Endodermal cell (in vitro differentiated cells): ENCODE data around the gene DPYSL3. TPM values are rescaled to one million over a fixed set of nuclear protein-coding genes. Genes with fewer than 3 reads are reported as not detected.

Experiments used
- DNase-seq: peaks from one replicate; pipeline ENCODE4 v3.0.0-alpha.2; 2017
- H3K27ac ChIP-seq: 2 replicates; pipeline ENCODE4 v1.5.1; 2013; ENCODE audit warnings: mild to moderate bottlenecking, low read depth, low read length, moderate library complexity
- H3K27me3 ChIP-seq: 2 replicates; pipeline ENCODE4 v1.6.1; 2013; ENCODE audit warnings: mild to moderate bottlenecking, low read length, moderate library complexity; ENCODE audit not compliant: insufficient read depth, control insufficient read depth, poor library complexity, severe bottlenecking
- H3K36me3 ChIP-seq: 2 replicates; pipeline ENCODE4 v1.7.0; 2013; ENCODE audit warnings: mild to moderate bottlenecking, low read length, moderate library complexity; ENCODE audit not compliant: control insufficient read depth, insufficient read depth
- H3K4me1 ChIP-seq: one replicate; pipeline ENCODE4 v1.7.0; 2013; ENCODE audit warnings: low read length; ENCODE audit not compliant: control insufficient read depth, insufficient read depth
- H3K4me3 ChIP-seq: 2 replicates; pipeline ENCODE4 v1.5.1; 2013; ENCODE audit warnings: mild to moderate bottlenecking, low read length, moderate library complexity
- H3K9ac ChIP-seq: 2 replicates; pipeline ENCODE4 v1.6.1; 2013; ENCODE audit warnings: mild to moderate bottlenecking, low read length, moderate library complexity; ENCODE audit not compliant: poor library complexity, severe bottlenecking; ENCODE audit errors: extremely low read depth
- H3K9me3 ChIP-seq: 2 replicates; pipeline ENCODE4 v1.6.1; 2013; ENCODE audit warnings: mild to moderate bottlenecking, low read length, moderate library complexity; ENCODE audit not compliant: control insufficient read depth
- H3K27ac Mint-ChIP-seq: 2 replicates; pipeline ENCODE4 v1.8.0; 2020; ENCODE audit warnings: mixed read lengths
- H3K27me3 Mint-ChIP-seq: 2 replicates; pipeline ENCODE4 v1.8.0; 2021; ENCODE audit warnings: mild to moderate bottlenecking, mixed read lengths; ENCODE audit not compliant: insufficient read depth
- H3K36me3 Mint-ChIP-seq: 2 replicates; pipeline ENCODE4 v1.8.0; 2020; ENCODE audit warnings: low read depth, mixed read lengths
- H3K4me1 Mint-ChIP-seq: 2 replicates; pipeline ENCODE4 v1.8.0; 2020; ENCODE audit warnings: mixed read lengths
- H3K4me3 Mint-ChIP-seq: 2 replicates; pipeline ENCODE4 v1.8.0; 2020; ENCODE audit warnings: mild to moderate bottlenecking, moderate library complexity, mixed read lengths
- H3K9me3 Mint-ChIP-seq: 2 replicates; pipeline ENCODE4 v1.8.0; 2020; ENCODE audit warnings: mild to moderate bottlenecking, mixed read lengths
- WGBS, 2 experiments: methylation state at CpG; one replicate each; pipeline versions ENCODE4 v1.1.5 to v1.1.7; 2013; ENCODE audit warnings: missing lambda C conversion rate in 2 of 2, mixed read lengths in 1 of 2; ENCODE audit not compliant: insufficient coverage in 1 of 2, insufficient read length in 1 of 2; 5-methylcytosine and 5-hydroxymethylcytosine counted together
- total RNA-seq, 2 donors: library from RNA; stranded (reverse); fragmentation: NEBNext Ultra II Directional in 1 of 2; extraction: Animal tissue kit (Norgen Biotek cat#: 25700) in 1 of 2; gene quantifications; 2 replicates in 1 of 2; 3 replicates in 1 of 2; pipeline ENCODE4 v1.2.1, GENCODE V29; 2021
- TF ChIP-seq, protein P1 (sequence below): fragments of 200-600 bp; sonication (generic); conservative IDR thresholded peaks from 2 replicates; pipeline ENCODE4 v1.5.0; 2021; ENCODE audit warnings: antibody characterized with exemption, mild to moderate bottlenecking

Gene DPYSL3
- total RNA-seq, 2 donors from 2014 or later = 76.3 to 98.6 TPM

GRCh38 chr5:147512659-147513379 lies 3.0 kb upstream of the DPYSL3 start:
- H3K4me3 ChIP-seq = no peak overlapping the region
- peaks cover 40% of the 10 kb centered on the region for H3K27me3 ChIP-seq
- H3K4me1 ChIP-seq = no peaks in the 10 kb centered on the region
- Mint-ChIP-seq H3K27ac (no peak overlapping the region), H3K4me3 (no peak overlapping the region), H3K4me1 (peaks cover 3% of the 10 kb centered on the region), H3K27me3 (peaks cover 42% of the 10 kb centered on the region), H3K36me3 (no peaks in the 10 kb centered on the region), H3K9me3 (no peaks in the 10 kb centered on the region)
- DNase-seq = no peak
- no peak overlapping the region for H3K9ac ChIP-seq
- no peaks in the 10 kb centered on the region for H3K36me3 ChIP-seq
- no peak overlapping the region for H3K27ac ChIP-seq
- 90 to 92% methylated on average over 3 of the region's 3 CpGs for WGBS, 2 experiments
- no peaks in the 10 kb centered on the region for H3K9me3 ChIP-seq
- TF ChIP-seq, protein P1, sequence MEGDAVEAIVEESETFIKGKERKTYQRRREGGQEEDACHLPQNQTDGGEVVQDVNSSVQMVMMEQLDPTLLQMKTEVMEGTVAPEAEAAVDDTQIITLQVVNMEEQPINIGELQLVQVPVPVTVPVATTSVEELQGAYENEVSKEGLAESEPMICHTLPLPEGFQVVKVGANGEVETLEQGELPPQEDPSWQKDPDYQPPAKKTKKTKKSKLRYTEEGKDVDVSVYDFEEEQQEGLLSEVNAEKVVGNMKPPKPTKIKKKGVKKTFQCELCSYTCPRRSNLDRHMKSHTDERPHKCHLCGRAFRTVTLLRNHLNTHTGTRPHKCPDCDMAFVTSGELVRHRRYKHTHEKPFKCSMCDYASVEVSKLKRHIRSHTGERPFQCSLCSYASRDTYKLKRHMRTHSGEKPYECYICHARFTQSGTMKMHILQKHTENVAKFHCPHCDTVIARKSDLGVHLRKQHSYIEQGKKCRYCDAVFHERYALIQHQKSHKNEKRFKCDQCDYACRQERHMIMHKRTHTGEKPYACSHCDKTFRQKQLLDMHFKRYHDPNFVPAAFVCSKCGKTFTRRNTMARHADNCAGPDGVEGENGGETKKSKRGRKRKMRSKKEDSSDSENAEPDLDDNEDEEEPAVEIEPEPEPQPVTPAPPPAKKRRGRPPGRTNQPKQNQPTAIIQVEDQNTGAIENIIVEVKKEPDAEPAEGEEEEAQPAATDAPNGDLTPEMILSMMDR = no peak

- Histone ChIP-seq H3K4me1 (no peaks in the 10 kb centered on the region), H3K27me3 (peaks cover 40% of the 10 kb centered on the region), H3K36me3 (no peaks in the 10 kb centered on the region), H3K4me3 (no peak overlapping the region), H3K27ac (no peak overlapping the region), H3K9ac (no peak overlapping the region), H3K9me3 (no peaks in the 10 kb centered on the region)
- Mint-ChIP-seq H3K27ac (no peak overlapping the region), H3K4me1 (peaks cover 3% of the 10 kb centered on the region), H3K4me3 (no peak overlapping the region), H3K9me3 (no peaks in the 10 kb centered on the region), H3K36me3 (no peaks in the 10 kb centered on the region), H3K27me3 (peaks cover 46% of the 10 kb centered on the region)
- TF ChIP-seq, protein P1 = no peak
- no peak for DNase-seq
- WGBS, 2 experiments = 94 to 100% methylated on average over 6 to 7 of the region's 7 CpGs
Measured at GRCh38 chr5:147510885-147511284, 1.0 kb upstream of the DPYSL3 start.

GRCh38 chr5:147509041-147509709 lies 693 bp downstream of the DPYSL3 start:
- Histone ChIP-seq H3K9me3 (no peaks in the 10 kb centered on the region), H3K4me1 (no peaks in the 10 kb centered on the region), H3K4me3 (peak overlapping the region; percentile 85), H3K27me3 (peaks cover 40% of the 10 kb centered on the region), H3K27ac (no peak overlapping the region), H3K9ac (peak overlapping the region; percentile 3), H3K36me3 (no peaks in the 10 kb centered on the region)
- 0% methylated on average over 24 to 50 of the region's 50 CpGs for WGBS, 2 experiments
- Mint-ChIP-seq H3K9me3 (no peaks in the 10 kb centered on the region), H3K4me3 (peak overlapping the region; percentile 60), H3K4me1 (peaks cover 3% of the 10 kb centered on the region), H3K27me3 (peaks cover 46% of the 10 kb centered on the region), H3K36me3 (no peaks in the 10 kb centered on the region), H3K27ac (no peak overlapping the region)
- peak; percentile 83 for DNase-seq
- TF ChIP-seq, protein P1 = no peak
